Neural progenitor cell (in vitro differentiated cells): ENCODE results near the gene FSCN2. TPM values are rescaled to one million over a fixed set of nuclear protein-coding genes. Genes with fewer than 3 reads are reported as not detected.

ENCODE experiments used
- DNase-seq: peaks from one replicate; pipeline ENCODE4 v3.0.0-alpha.2; 2016; ENCODE audit warnings: low spot score
- H2AFZ ChIP-seq: fragments of 200-600 bp; sonication (generic); replicated peaks from 2 replicates; pipeline ENCODE4 v1.6.1; 2016; ENCODE audit warnings: antibody characterized with exemption
- H3F3A ChIP-seq: fragments of 200-600 bp; sonication (generic); 2 replicates; pipeline ENCODE4 v1.6.1; 2016; ENCODE audit warnings: antibody characterized with exemption, low read depth
- H3K27ac ChIP-seq: fragments of 200-600 bp; sonication (generic); 2 replicates; pipeline ENCODE4 v1.5.1; 2016; ENCODE audit warnings: mild to moderate bottlenecking
- H3K27me3 ChIP-seq: fragments of 200-600 bp; sonication (generic); 2 replicates; pipeline ENCODE4 v1.6.1; 2016; ENCODE audit warnings: mild to moderate bottlenecking, moderate library complexity
- H3K36me3 ChIP-seq: fragments of 200-600 bp; sonication (generic); 2 replicates; pipeline ENCODE4 v1.5.1; 2016
- H3K4me1 ChIP-seq: fragments of 200-600 bp; sonication (generic); 2 replicates; pipeline ENCODE4 v1.6.1; 2016; ENCODE audit warnings: mixed run types
- H3K4me2 ChIP-seq: fragments of 200-600 bp; sonication (generic); 2 replicates; pipeline ENCODE4 v1.6.1; 2016
- H3K4me3 ChIP-seq: fragments of 200-600 bp; sonication (generic); 2 replicates; pipeline ENCODE4 v1.5.1; 2016
- H3K79me2 ChIP-seq: fragments of 200-600 bp; sonication (generic); 2 replicates; pipeline ENCODE4 v1.6.1; 2016; ENCODE audit warnings: low read depth
- H3K9ac ChIP-seq: fragments of 200-600 bp; sonication (generic); 2 replicates; pipeline ENCODE4 v1.6.1; 2016
- H3K9me3 ChIP-seq: fragments of 200-600 bp; sonication (generic); 2 replicates; pipeline ENCODE4 v1.5.1; 2016; ENCODE audit warnings: low read depth
- H4K20me1 ChIP-seq: fragments of 200-600 bp; sonication (generic); 2 replicates; pipeline ENCODE4 v1.6.1; 2016; ENCODE audit warnings: low read depth
- H3K27ac Mint-ChIP-seq: 3 replicates; pipeline ENCODE4 v1.8.0; 2021; ENCODE audit warnings: mixed read lengths
- H3K27me3 Mint-ChIP-seq: 2 replicates; pipeline ENCODE4 v1.8.0; 2022; ENCODE audit warnings: low read depth, mild to moderate bottlenecking, inconsistent platforms, moderate library complexity, mixed read lengths; ENCODE audit not compliant: insufficient read depth
- H3K36me3 Mint-ChIP-seq: 3 replicates; pipeline ENCODE4 v1.8.0; 2021; ENCODE audit warnings: mixed read lengths
- H3K4me1 Mint-ChIP-seq: 3 replicates; pipeline ENCODE4 v1.8.0; 2021; ENCODE audit warnings: mixed read lengths
- H3K4me3 Mint-ChIP-seq: 3 replicates; pipeline ENCODE4 v1.8.0; 2021; ENCODE audit warnings: mild to moderate bottlenecking, moderate library complexity, mixed read lengths
- H3K9me3 Mint-ChIP-seq: 3 replicates; pipeline ENCODE4 v1.8.0; 2020; ENCODE audit warnings: mixed read lengths
- EZH2 ChIP-seq: fragments of 200-600 bp; sonication (generic); IDR thresholded peaks from 2 replicates; pipeline ENCODE4 v1.6.1; 2017; ENCODE audit warnings: antibody characterized with exemption, mild to moderate bottlenecking, moderate library complexity
- EZH2phosphoT487 ChIP-seq: fragments of 200-600 bp; sonication (generic); IDR thresholded peaks from 2 replicates; pipeline ENCODE4 v1.6.1; 2017; ENCODE audit warnings: antibody characterized with exemption
- total RNA-seq: library from RNA; depleted of rRNA; stranded (reverse); fragments of >200 nt; gene quantifications from 2 replicates; pipeline ENCODE4 v1.2.3, GENCODE V29; 2015; ENCODE audit warnings: low replicate concordance
- TF ChIP-seq, protein P1 (sequence below): fragments of 200-600 bp; sonication (generic); IDR thresholded peaks from 2 replicates; pipeline ENCODE4 v1.5.1; 2017; ENCODE audit warnings: antibody characterized with exemption, mild to moderate bottlenecking

The FSCN2 gene, protein sequence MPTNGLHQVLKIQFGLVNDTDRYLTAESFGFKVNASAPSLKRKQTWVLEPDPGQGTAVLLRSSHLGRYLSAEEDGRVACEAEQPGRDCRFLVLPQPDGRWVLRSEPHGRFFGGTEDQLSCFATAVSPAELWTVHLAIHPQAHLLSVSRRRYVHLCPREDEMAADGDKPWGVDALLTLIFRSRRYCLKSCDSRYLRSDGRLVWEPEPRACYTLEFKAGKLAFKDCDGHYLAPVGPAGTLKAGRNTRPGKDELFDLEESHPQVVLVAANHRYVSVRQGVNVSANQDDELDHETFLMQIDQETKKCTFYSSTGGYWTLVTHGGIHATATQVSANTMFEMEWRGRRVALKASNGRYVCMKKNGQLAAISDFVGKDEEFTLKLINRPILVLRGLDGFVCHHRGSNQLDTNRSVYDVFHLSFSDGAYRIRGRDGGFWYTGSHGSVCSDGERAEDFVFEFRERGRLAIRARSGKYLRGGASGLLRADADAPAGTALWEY
- total RNA-seq: 0.28 TPM in 1 of 2 replicates, not detected in the other

DNA sequence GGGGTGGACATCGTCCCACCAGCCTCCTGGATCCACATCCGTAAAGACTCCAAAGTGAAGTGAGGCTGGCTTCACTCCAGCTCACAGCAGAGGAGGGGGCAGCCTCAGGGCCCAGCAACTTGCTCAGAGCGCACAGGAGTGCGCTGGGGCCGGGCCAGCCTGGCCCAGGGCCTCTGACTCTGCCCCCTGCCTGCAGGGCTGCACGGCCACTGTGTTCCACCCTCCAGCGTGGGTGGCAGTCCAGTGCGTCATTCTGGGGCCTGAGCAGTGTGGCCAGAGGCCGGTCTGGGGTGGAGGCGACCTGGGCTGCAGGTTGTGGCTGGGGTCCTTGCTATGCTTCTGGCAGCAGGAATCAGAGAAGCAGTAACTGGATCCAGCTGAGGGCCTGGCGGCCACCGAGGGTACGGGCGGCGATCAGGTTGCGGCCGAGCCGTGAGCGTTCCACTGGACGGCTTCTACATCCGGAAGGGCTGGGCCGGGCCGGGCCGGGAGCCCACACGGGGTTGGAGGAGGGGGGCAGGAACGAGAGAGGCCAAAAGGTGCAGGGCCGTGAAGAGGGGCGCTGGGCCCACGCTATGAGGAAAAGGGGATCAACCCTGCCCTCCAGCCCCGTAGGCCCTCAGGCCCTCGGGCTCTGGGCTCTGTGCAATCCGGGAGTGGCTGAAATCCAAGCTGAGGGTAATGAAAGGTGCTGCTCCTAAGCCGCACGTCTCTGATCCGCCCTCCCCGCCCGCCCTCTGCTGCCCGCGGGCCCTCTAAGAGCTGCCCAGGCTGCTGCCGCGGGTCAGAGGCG lies at the start of gene FSCN2:
TSS of gene FSCN2 (plus strand) at position 787 of the 793 bp plus-strand sequence. CDS start 155 bp downstream, outside the sequence.
- H3K4me3 ChIP-seq: no peak within 1 kb of the TSS
- DNase-seq: no peak
- Mint-ChIP-seq H3K4me3 (no peak within 1 kb of the TSS), H3K36me3 (no peaks in the 10 kb centered on the region), H3K4me1 (peaks cover 6% of the 10 kb centered on the region), H3K27ac (peak within 1 kb of the TSS; percentile 50), H3K27me3 (peaks cover 4% of the 10 kb centered on the region), H3K9me3 (no peaks in the 10 kb centered on the region)
- H3K4me2 ChIP-seq: no peak within 1 kb of the TSS
- peaks cover 8% of the 10 kb centered on the region for H3K27me3 ChIP-seq
- no peak within 1 kb of the TSS for H2AFZ ChIP-seq
- H3F3A ChIP-seq: peaks cover under 1% of the 10 kb centered on the region
- H3K27ac ChIP-seq: no peak within 1 kb of the TSS
- H3K79me2 ChIP-seq: no peaks in the 10 kb centered on the region
- no peaks in the 10 kb centered on the region for H4K20me1 ChIP-seq
- peaks cover 10% of the 10 kb centered on the region for H3K4me1 ChIP-seq
- no peaks in the 10 kb centered on the region for H3K9me3 ChIP-seq
- no peaks in the 10 kb centered on the region for H3K36me3 ChIP-seq
- H3K9ac ChIP-seq: no peak within 1 kb of the TSS
- TF ChIP-seq, protein P1, sequence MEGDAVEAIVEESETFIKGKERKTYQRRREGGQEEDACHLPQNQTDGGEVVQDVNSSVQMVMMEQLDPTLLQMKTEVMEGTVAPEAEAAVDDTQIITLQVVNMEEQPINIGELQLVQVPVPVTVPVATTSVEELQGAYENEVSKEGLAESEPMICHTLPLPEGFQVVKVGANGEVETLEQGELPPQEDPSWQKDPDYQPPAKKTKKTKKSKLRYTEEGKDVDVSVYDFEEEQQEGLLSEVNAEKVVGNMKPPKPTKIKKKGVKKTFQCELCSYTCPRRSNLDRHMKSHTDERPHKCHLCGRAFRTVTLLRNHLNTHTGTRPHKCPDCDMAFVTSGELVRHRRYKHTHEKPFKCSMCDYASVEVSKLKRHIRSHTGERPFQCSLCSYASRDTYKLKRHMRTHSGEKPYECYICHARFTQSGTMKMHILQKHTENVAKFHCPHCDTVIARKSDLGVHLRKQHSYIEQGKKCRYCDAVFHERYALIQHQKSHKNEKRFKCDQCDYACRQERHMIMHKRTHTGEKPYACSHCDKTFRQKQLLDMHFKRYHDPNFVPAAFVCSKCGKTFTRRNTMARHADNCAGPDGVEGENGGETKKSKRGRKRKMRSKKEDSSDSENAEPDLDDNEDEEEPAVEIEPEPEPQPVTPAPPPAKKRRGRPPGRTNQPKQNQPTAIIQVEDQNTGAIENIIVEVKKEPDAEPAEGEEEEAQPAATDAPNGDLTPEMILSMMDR: no peak
- no peak for TF ChIP-seq EZH2phosphoT487
- no peak for TF ChIP-seq EZH2

DNA sequence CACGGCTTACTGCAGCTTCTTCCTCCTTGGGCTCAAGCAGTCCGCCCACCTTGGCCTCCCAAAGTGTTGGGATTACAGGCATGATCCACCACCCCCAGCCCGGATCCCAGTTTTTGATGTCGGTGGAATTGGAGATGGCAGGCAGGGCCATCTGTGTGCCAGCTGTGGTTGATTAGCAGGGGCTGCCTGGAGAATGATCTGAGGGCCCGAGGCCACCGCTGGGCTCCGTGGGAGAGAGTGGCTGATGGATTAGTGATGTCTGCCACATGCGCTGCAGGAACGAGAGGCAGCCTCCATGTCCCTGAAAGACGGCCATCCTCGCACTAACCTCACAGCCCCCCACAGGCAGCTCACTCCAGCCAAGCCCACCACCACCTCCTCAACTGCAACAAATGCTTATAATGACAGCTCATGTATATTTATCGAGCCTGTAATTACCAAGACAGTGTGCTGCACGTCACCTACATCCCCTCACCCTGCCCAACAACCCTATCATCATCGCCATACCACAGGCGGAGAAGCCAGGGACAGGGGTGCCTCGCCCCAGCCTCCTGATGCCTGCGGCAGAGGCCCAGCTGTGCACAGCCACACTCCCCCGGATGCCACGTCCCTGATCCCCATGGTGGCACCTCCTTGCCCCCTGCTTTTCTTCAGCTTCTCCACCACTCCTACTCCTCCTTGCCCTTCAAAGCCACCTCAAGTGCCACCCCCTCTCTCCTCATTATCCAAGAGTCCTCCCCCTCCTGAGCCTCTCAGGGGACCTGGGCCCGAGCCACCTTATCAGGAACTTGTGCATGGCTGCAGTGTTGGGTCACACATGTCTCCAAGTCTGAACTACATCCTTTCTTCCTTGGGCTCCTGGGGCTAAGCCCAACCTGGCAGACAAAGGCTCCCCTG lies 48.8 kb upstream of the FSCN2 start:
- peaks cover 19% of the 10 kb centered on the region for H3K27me3 Mint-ChIP-seq
- H3K4me1 Mint-ChIP-seq: peaks cover 58% of the 10 kb centered on the region
- H3K9ac ChIP-seq: no peak overlapping the region

More for the DNA sequence above, 48.8 kb upstream of the FSCN2 start:
- no peaks in the 10 kb centered on the region for H3K36me3 Mint-ChIP-seq
- H3K4me3 Mint-ChIP-seq: peak overlapping the region; percentile 36
- Histone ChIP-seq H3K4me3 (no peak overlapping the region), H3K4me2 (no peak overlapping the region), H2AFZ (no peak overlapping the region), H3K9me3 (no peaks in the 10 kb centered on the region), H3K79me2 (no peaks in the 10 kb centered on the region), H3K36me3 (no peaks in the 10 kb centered on the region), H3K27ac (no peak overlapping the region), H3K4me1 (peaks cover 10% of the 10 kb centered on the region), H3K27me3 (peaks cover 50% of the 10 kb centered on the region), H3F3A (peaks cover 12% of the 10 kb centered on the region), H4K20me1 (no peaks in the 10 kb centered on the region)
- TF ChIP-seq EZH2 (no peak), EZH2phosphoT487 (no peak)
- TF ChIP-seq, protein P1: no peak
- H3K9me3 Mint-ChIP-seq: peaks cover 3% of the 10 kb centered on the region
- peak overlapping the region; percentile 21 for H3K27ac Mint-ChIP-seq
- DNase-seq: no peak
